Osteoblast (primary cell): ENCODE measurements around the gene MARK3. TPM values are rescaled to one million over a fixed set of nuclear protein-coding genes. Genes with fewer than 3 reads are reported as not detected.
A peak's percentile ranks its signal among the peaks of the same experiment; 100 is the strongest.

Source experiments
- DNase-seq: peaks from one replicate; pipeline ENCODE4 v3.0.0; 2011; ENCODE audit warnings: low spot score, mixed read lengths; ENCODE audit not compliant: insufficient read length; ENCODE audit errors: missing footprints
- H2AFZ ChIP-seq: 2 replicates; pipeline ENCODE4 v1.6.0; 2011; ENCODE audit warnings: mild to moderate bottlenecking, low read length
- H3K27ac ChIP-seq: 2 replicates; pipeline ENCODE4 v1.5.1; 2011; ENCODE audit warnings: mild to moderate bottlenecking, low read depth, low read length, moderate library complexity
- H3K27me3 ChIP-seq: 2 replicates; pipeline ENCODE4 v1.6.0; 2012; ENCODE audit warnings: mild to moderate bottlenecking, control low read depth, inconsistent platforms, low read length, moderate library complexity; ENCODE audit not compliant: insufficient read depth
- H3K36me3 ChIP-seq: 2 replicates; pipeline ENCODE4 v1.5.1; 2011; ENCODE audit warnings: mild to moderate bottlenecking, low read length, control low read depth, moderate library complexity; ENCODE audit not compliant: insufficient read depth
- H3K4me1 ChIP-seq: 2 replicates; pipeline ENCODE4 v1.5.1; 2011; ENCODE audit warnings: mild to moderate bottlenecking, low read length, control low read depth, moderate library complexity; ENCODE audit not compliant: insufficient read depth
- H3K4me2 ChIP-seq: 2 replicates; pipeline ENCODE4 v1.6.0; 2011; ENCODE audit warnings: mild to moderate bottlenecking, low read length; ENCODE audit not compliant: insufficient read depth
- H3K4me3 ChIP-seq: fragments of 200-600 bp; sonication (generic); 3 replicates; pipeline ENCODE4 v1.5.1; 2012; ENCODE audit warnings: mild to moderate bottlenecking, low read length, inconsistent platforms; ENCODE audit not compliant: insufficient read depth
- H3K79me2 ChIP-seq: 2 replicates; pipeline ENCODE4 v1.6.0; 2012; ENCODE audit warnings: mild to moderate bottlenecking, low read length, control low read depth, inconsistent platforms; ENCODE audit not compliant: insufficient read depth
- H3K9me3 ChIP-seq: 2 replicates; pipeline ENCODE4 v1.5.1; 2011; ENCODE audit warnings: low read depth, low read length, control low read depth
- H4K20me1 ChIP-seq: 2 replicates; pipeline ENCODE4 v1.6.0; 2012; ENCODE audit warnings: mild to moderate bottlenecking, low read length, control low read depth; ENCODE audit not compliant: insufficient read depth
- CTCF ChIP-seq: IDR thresholded peaks from 2 replicates; pipeline ENCODE4 v1.5.1; 2011; ENCODE audit warnings: mild to moderate bottlenecking, low read depth, low read length, moderate library complexity; ENCODE audit errors: extremely low read depth
- total RNA-seq: library from RNA; depleted of rRNA; stranded (reverse); fragments of >200 nt; gene quantifications from 2 replicates; pipeline ENCODE4 v1.2.3, GENCODE V29; 2012

Gene MARK3
- total RNA-seq, result 101 and 108 TPM in 2 replicates

- Histone ChIP-seq H3K27me3 (no peaks in the 10 kb centered on the region), H3K79me2 (peaks cover 48% of the 10 kb centered on the region), H3K27ac (peak within 1 kb of the TSS; percentile 88), H4K20me1 (peaks cover 39% of the 10 kb centered on the region), H3K36me3 (no peaks in the 10 kb centered on the region), H3K4me2 (peak within 1 kb of the TSS; percentile 98), H2AFZ (peak within 1 kb of the TSS; percentile 90), H3K4me1 (peaks cover 20% of the 10 kb centered on the region), H3K4me3 (peak within 1 kb of the TSS; percentile 99), H3K9me3 (no peaks in the 10 kb centered on the region)
- peak; percentile 99 for DNase-seq
- no peak for TF ChIP-seq CTCF
Measured at GRCh38 chr14:103385152-103385928, at the start of gene MARK3. TSS of gene MARK3 (plus strand) at chr14:103385415. CDS start at chr14:103386030, 615 bp downstream.

DNA sequence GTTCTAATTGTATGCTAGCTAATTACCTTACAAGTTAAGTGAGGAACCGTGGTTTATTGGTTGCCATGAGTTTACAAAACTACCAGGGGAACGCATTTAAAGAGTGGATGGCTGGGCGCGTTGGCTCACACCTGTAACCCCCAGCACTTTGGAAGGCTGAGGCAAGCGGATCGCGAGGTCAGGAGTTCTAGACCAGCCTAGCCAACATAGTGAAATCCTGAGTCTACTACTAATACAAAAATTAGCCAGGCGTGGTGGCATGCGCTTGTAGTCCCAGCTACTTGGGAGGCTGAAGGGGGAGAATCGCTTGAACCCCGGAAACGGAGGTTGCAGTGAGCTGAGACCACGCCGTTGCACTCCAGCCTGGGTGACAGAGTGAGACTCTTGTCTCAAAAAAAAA lies 49.0 kb upstream of the MARK3 start:
- no peak for TF ChIP-seq CTCF
- H3K4me1 ChIP-seq, result peaks cover 22% of the 10 kb centered on the region

GRCh38 chr14:103337794-103338193 lies 47.4 kb upstream of the MARK3 start:
- H3K4me1 ChIP-seq, result peaks cover 19% of the 10 kb centered on the region
- H3K79me2 ChIP-seq, result peaks cover 66% of the 10 kb centered on the region
- H4K20me1 ChIP-seq, result peaks cover 61% of the 10 kb centered on the region

More for the DNA sequence above, 49.0 kb upstream of the MARK3 start:
- peaks cover 69% of the 10 kb centered on the region for H3K79me2 ChIP-seq
- no peak overlapping the region for H2AFZ ChIP-seq
- no peaks in the 10 kb centered on the region for H3K27me3 ChIP-seq
- peaks cover 59% of the 10 kb centered on the region for H3K36me3 ChIP-seq
- peaks cover 52% of the 10 kb centered on the region for H4K20me1 ChIP-seq
- peak; percentile 78 for DNase-seq
- no peaks in the 10 kb centered on the region for H3K9me3 ChIP-seq
- peak overlapping the region; percentile 96 for H3K4me2 ChIP-seq
- H3K27ac ChIP-seq, result no peak overlapping the region
- peak overlapping the region; percentile 99 for H3K4me3 ChIP-seq

More at GRCh38 chr14:103337794-103338193, 47.4 kb upstream of the MARK3 start:
- no peaks in the 10 kb centered on the region for H3K9me3 ChIP-seq
- peak overlapping the region; percentile 14 for H3K27ac ChIP-seq
- DNase-seq, result no peak
- H3K36me3 ChIP-seq, result peaks cover 75% of the 10 kb centered on the region
- no peak overlapping the region for H3K4me3 ChIP-seq
- no peaks in the 10 kb centered on the region for H3K27me3 ChIP-seq
- no peak overlapping the region for H3K4me2 ChIP-seq
- H2AFZ ChIP-seq, result no peak overlapping the region
- no peak for TF ChIP-seq CTCF
